HepG2 (cell line): ENCODE results near the gene UAP1L1. TPM values are rescaled to one million over a fixed set of nuclear protein-coding genes. Genes with fewer than 3 reads are reported as not detected.

Experiments used
- AGO2 ChIP-seq: fragments of 200-400 bp; formaldehyde crosslinking; optimal IDR thresholded peaks from 2 replicates; pipeline ENCODE3; 2017; ENCODE audit warnings: mild to moderate bottlenecking, low read depth, low read length, moderate library complexity
- ATF7 ChIP-seq, 2 experiments: fragments of 450-650 bp in 1 of 2; sonication (generic) in 1 of 2; formaldehyde crosslinking in 1 of 2; IDR thresholded peaks; 2 replicates each; pipeline versions ENCODE4 v1.4.0 to v1.6.1; 2016 to 2020; ENCODE audit warnings: antibody characterized with exemption in 1 of 2, mild to moderate bottlenecking in 1 of 2, missing genetic modification reagents in 1 of 2
- ETV5 ChIP-seq: IDR thresholded peaks from 2 replicates; pipeline ENCODE4 v1.6.1; 2018; ENCODE audit warnings: missing biosample characterization, missing genetic modification reagents, inconsistent platforms, borderline replicate concordance
- KDM5B ChIP-seq: sonication (generic); formaldehyde crosslinking; IDR thresholded peaks from 2 replicates; pipeline ENCODE4 v1.4.0; 2020; ENCODE audit warnings: missing genetic modification reagents, mild to moderate bottlenecking, borderline replicate concordance
- MLXIP ChIP-seq: sonication (generic); formaldehyde crosslinking; IDR thresholded peaks from 2 replicates; pipeline ENCODE4 v1.9.0; 2021; ENCODE audit warnings: missing genetic modification reagents, borderline replicate concordance
- NBN ChIP-seq: fragments of 450-650 bp; conservative IDR thresholded peaks from 2 replicates; pipeline ENCODE4 v1.6.1; 2017
- NFYB ChIP-seq: sonication (generic); formaldehyde crosslinking; IDR thresholded peaks from 2 replicates; pipeline ENCODE4 v1.4.0; 2020; ENCODE audit warnings: missing genetic modification reagents
- PATZ1 ChIP-seq: sonication (generic); formaldehyde crosslinking; IDR thresholded peaks from 2 replicates; pipeline ENCODE4 v1.4.0; 2020; ENCODE audit warnings: missing genetic modification reagents
- PAWR ChIP-seq: sonication (generic); formaldehyde crosslinking; IDR thresholded peaks from 2 replicates; pipeline ENCODE4 v1.4.0; 2020; ENCODE audit warnings: missing genetic modification reagents, mild to moderate bottlenecking, borderline replicate concordance
- RFXAP ChIP-seq: sonication (generic); formaldehyde crosslinking; IDR thresholded peaks from 2 replicates; pipeline ENCODE4 v1.4.0; 2020; ENCODE audit warnings: missing genetic modification reagents, borderline replicate concordance
- ZBTB10 ChIP-seq: sonication (generic); formaldehyde crosslinking; IDR thresholded peaks from 2 replicates; pipeline ENCODE4 v1.4.0; 2020; ENCODE audit warnings: missing genetic modification reagents, borderline replicate concordance
- ZNF263 ChIP-seq: sonication (generic); formaldehyde crosslinking; IDR thresholded peaks from 2 replicates; pipeline ENCODE4 v1.4.0; 2020; ENCODE audit warnings: missing genetic modification reagents
- ZNF629 ChIP-seq: sonication (generic); formaldehyde crosslinking; conservative IDR thresholded peaks from 2 replicates; pipeline ENCODE4 v1.5.0; 2020; ENCODE audit warnings: missing genetic modification reagents
- ZSCAN12 ChIP-seq: sonication (generic); formaldehyde crosslinking; IDR thresholded peaks from 2 replicates; pipeline ENCODE4 v1.9.0; 2021; ENCODE audit warnings: mild to moderate bottlenecking, missing genetic modification reagents
- polyA plus RNA-seq, 8 experiments: library from polyadenylated mRNA; depleted of rRNA in 3 of 8; stranded (reverse) in 7 of 8; unstranded in 1 of 8; fragments of >200 nt; fragmentation: Illumina TruSeq in 4 of 8; extraction: Trizol in 4 of 8; gene quantifications; 2 replicates each; pipeline versions ENCODE4 v1.2.1 to v1.2.3, GENCODE V29; 2011 to 2016; ENCODE audit warnings: low read depth in 4 of 8, missing spikeins in 1 of 8, mixed read lengths in 1 of 8; ENCODE audit not compliant: insufficient read depth in 1 of 8
- total RNA-seq, 5 experiments: library from RNA; depleted of rRNA; stranded (reverse); fragments of >200 nt; fragmentation: Illumina TruSeq; extraction: Trizol; gene quantifications; 2 replicates each; pipeline ENCODE4 v1.2.3, GENCODE V29; 2016; ENCODE audit warnings: low read depth in 1 of 5
- TF ChIP-seq, protein P1 (sequence below): sonication (generic); formaldehyde crosslinking; IDR thresholded peaks from 2 replicates; pipeline ENCODE4 v1.8.1; 2023; ENCODE audit warnings: mild to moderate bottlenecking, missing genetic modification reagents, borderline replicate concordance
- TF ChIP-seq, protein P2 (sequence below): IDR thresholded peaks from 2 replicates; pipeline ENCODE4 v1.6.1; 2016; ENCODE audit warnings: control low read depth
- TF ChIP-seq, protein P3 (sequence below): IDR thresholded peaks from 2 replicates; pipeline ENCODE4 v1.6.1; 2012; ENCODE audit warnings: inconsistent platforms
- TF ChIP-seq, protein P4 (sequence below): sonication (generic); formaldehyde crosslinking; conservative IDR thresholded peaks from 2 replicates; pipeline ENCODE4 v1.4.0; 2020; ENCODE audit warnings: missing genetic modification reagents

The UAP1L1 gene
- total and polyA plus RNA-seq, 2 of the 13 experiments (the other 11 are each of a cell fraction or from before 2014, with no cell fraction given): 5.4 to 6.4 TPM

DNA sequence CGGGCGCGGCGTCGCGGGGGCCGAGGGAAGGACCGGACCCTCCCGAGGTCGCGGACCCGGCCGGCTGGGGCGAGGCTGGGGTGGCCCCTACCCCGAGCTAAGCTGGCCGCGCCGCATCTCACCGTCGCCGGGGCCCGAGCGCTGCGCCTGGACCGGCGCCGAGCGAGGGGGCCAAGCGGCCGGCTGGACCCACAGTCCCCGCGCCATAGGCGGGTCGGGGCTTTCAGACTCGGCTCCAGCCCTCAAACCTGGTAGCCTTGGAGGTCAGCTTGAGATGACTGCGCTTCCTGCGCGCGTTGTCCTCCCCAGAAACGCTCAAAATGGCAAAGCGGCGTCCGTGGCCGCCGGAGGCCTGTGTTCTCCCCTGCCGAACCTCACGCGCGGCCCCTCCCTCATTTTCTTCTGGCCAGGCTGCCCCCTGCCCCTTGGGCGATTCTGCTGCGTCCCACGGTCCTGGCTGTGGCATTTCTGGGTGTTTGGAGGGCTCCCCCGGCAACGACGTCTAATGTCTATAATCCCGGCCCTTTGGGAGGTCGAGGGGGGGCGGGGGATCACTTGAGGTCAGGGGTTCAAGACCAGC is 52.9 kb downstream of the UAP1L1 start (continued):
- TF ChIP-seq, protein P1, sequence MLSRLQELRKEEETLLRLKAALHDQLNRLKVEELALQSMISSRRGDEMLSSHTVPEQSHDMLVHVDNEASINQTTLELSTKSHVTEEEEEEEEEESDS (CRISPR knock-in tag): no peak
- TF ChIP-seq NFYB (CRISPR knock-in tag) (no peak), PAWR (CRISPR knock-in tag) (no peak), ETV5 (CRISPR knock-in tag) (no peak), ZBTB10 (CRISPR knock-in tag) (no peak), KDM5B (0 out of 2 replicates have a peak, but pooled peaks have one; percentile 8), ZNF629 (no peak), NBN (no peak), PATZ1 (0 out of 2 replicates have a peak, but pooled peaks have one; percentile 9), RFXAP (CRISPR knock-in tag) (no peak), ZSCAN12 (CRISPR knock-in tag) (no peak), AGO2 (peak; percentile 23), ATF7 (IDR thresholded peaks at IDR 0.05) (no peak), ATF7 (CRISPR knock-in tag; IDR thresholded peaks at IDR 0.05) (0 out of 2 replicates have a peak, but pooled peaks have one; percentile 2), MLXIP (CRISPR knock-in tag) (no peak), ZNF263 (CRISPR knock-in tag) (0 out of 2 replicates have a peak, but pooled peaks have one; percentile 7)
- TF ChIP-seq, protein P2, sequence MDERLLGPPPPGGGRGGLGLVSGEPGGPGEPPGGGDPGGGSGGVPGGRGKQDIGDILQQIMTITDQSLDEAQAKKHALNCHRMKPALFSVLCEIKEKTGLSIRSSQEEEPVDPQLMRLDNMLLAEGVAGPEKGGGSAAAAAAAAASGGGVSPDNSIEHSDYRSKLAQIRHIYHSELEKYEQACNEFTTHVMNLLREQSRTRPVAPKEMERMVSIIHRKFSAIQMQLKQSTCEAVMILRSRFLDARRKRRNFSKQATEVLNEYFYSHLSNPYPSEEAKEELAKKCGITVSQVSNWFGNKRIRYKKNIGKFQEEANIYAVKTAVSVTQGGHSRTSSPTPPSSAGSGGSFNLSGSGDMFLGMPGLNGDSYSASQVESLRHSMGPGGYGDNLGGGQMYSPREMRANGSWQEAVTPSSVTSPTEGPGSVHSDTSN: no peak
- TF ChIP-seq, protein P3, sequence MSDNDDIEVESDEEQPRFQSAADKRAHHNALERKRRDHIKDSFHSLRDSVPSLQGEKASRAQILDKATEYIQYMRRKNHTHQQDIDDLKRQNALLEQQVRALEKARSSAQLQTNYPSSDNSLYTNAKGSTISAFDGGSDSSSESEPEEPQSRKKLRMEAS: no peak
- TF ChIP-seq, protein P4, sequence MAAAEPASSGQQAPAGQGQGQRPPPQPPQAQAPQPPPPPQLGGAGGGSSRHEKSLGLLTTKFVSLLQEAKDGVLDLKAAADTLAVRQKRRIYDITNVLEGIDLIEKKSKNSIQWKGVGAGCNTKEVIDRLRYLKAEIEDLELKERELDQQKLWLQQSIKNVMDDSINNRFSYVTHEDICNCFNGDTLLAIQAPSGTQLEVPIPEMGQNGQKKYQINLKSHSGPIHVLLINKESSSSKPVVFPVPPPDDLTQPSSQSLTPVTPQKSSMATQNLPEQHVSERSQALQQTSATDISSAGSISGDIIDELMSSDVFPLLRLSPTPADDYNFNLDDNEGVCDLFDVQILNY (CRISPR knock-in tag): no peak
